Measurements from ENCODE around the gene STRIT1.
"Not testable (repeated sequence)": the region's sequence is repeated elsewhere in the genome, so short reads cannot be mapped to it uniquely, and the experiment has no call there.

The STRIT1 gene

GRCh38 chr3:155274435-155274834 lies 19.0 kb downstream of the STRIT1 start:
- H3K4me3 ChIP-seq (ENCODE audit: low read depth, low read length) = not testable (repeated sequence)

- H3K4me3 ChIP-seq (ENCODE audit: low read depth, low read length) = no peak overlapping the region
Measured at GRCh38 chr3:155271343-155271613, 22.2 kb downstream of the STRIT1 start.

- no peak overlapping the region for H3K4me3 ChIP-seq (ENCODE audit: low read depth, low read length)
Measured at GRCh38 chr3:155270485-155271342, 22.8 kb downstream of the STRIT1 start.

- H3K4me3 ChIP-seq (ENCODE audit: low read depth, low read length) = no peak overlapping the region
Measured at GRCh38 chr3:155270063-155270462, 23.4 kb downstream of the STRIT1 start.

- H3K4me3 ChIP-seq (ENCODE audit: low read depth, low read length) = not testable (repeated sequence)
Measured at GRCh38 chr3:155262855-155263254, 30.6 kb downstream of the STRIT1 start.

GRCh38 chr3:155262295-155262694 lies 31.2 kb downstream of the STRIT1 start:
- H3K4me3 ChIP-seq (ENCODE audit: low read depth, low read length) = no peak overlapping the region

- no peak overlapping the region for H3K4me3 ChIP-seq (ENCODE audit: low read depth, low read length)
Measured at GRCh38 chr3:155254445-155254844, 39.0 kb downstream of the STRIT1 start.

- H3K4me3 ChIP-seq (ENCODE audit: low read depth, low read length) = no peak overlapping the region
Measured at GRCh38 chr3:155252535-155252934, 40.9 kb downstream of the STRIT1 start.

GRCh38 chr3:155252021-155252420 lies 41.5 kb downstream of the STRIT1 start:
- H3K4me3 ChIP-seq (ENCODE audit: low read depth, low read length) = no peak overlapping the region

GRCh38 chr3:155248531-155249187 lies 44.8 kb downstream of the STRIT1 start:
- no peak overlapping the region for H3K4me3 ChIP-seq (ENCODE audit: low read depth, low read length)

GRCh38 chr3:155244699-155245098 lies 48.8 kb downstream of the STRIT1 start:
- H3K4me3 ChIP-seq (ENCODE audit: low read depth, low read length) = no peak overlapping the region

GRCh38 chr3:155244216-155244615 lies 49.3 kb downstream of the STRIT1 start:
- H3K4me3 ChIP-seq (ENCODE audit: low read depth, low read length) = no peak overlapping the region

GRCh38 chr3:155243512-155243921 lies 50.0 kb downstream of the STRIT1 start:
- H3K4me3 ChIP-seq (ENCODE audit: low read depth, low read length) = no peak overlapping the region

- no peak overlapping the region for H3K4me3 ChIP-seq (ENCODE audit: low read depth, low read length)
Measured at GRCh38 chr3:155242342-155242741, 51.1 kb downstream of the STRIT1 start.

- no peak overlapping the region for H3K4me3 ChIP-seq (ENCODE audit: low read depth, low read length)
Measured at GRCh38 chr3:155241579-155241978, 51.9 kb downstream of the STRIT1 start.

All from iPS-11a (cell line).